Suprapubic skin (tissue), 3 donors: ENCODE measurements around the gene RPTOR.

Experiments used
- CTCF ChIP-seq, 2 donors: fragments of 200-600 bp in 1 of 2; fragments of 450-650 bp in 1 of 2; sonication (generic) in 1 of 2; IDR thresholded peaks; one replicate each; pipeline ENCODE4 v1.5.1; 2016 to 2019; ENCODE audit warnings: antibody characterized with exemption in 2 of 2, mild to moderate bottlenecking in 1 of 2, moderate library complexity in 1 of 2
- POLR2A ChIP-seq, 2 donors: fragments of 450-650 bp; IDR thresholded peaks; one replicate each; pipeline ENCODE4 v1.6.1; 2017; ENCODE audit warnings: antibody characterized with exemption in 2 of 2, mild to moderate bottlenecking in 2 of 2, moderate library complexity in 2 of 2

GRCh38 chr17:80716986-80717719, 172.5 kb downstream of the RPTOR start:
- TF ChIP-seq POLR2A (IDR thresholded peaks at IDR 0.05) (no peak), CTCF (IDR thresholded peaks at IDR 0.05) (no peak)
